PC-3 (cell line): Measurements from ENCODE around the gene SCUBE1. TPM values are rescaled to one million over a fixed set of nuclear protein-coding genes. Genes with fewer than 3 reads are reported as not detected.

Experiments used
- ATAC-seq: fragments of 200-7000 bp; cut with Tn5 transposase; 2 replicates; pipeline ENCODE4 v1.9.1; 2020; ENCODE audit warnings: mild to moderate bottlenecking, moderate library complexity
- BruUV-seq: library from RNA; stranded (reverse); fragments of 400-500 nt; replicated peaks from 2 replicates; lab custom pipeline; 2021; lab: Mats Ljungman, UMichigan
- CTCF ChIA-PET: fragments of 300-600 bp; sonication (Branson Sonifier 250); formaldehyde crosslinking; loops from one replicate; lab custom pipeline; 2022; ENCODE audit warnings: antibody characterized with exemption; lab: Charles Lee
- POLR2A ChIA-PET: fragments of 300-600 bp; sonication (Branson Sonifier 250); formaldehyde crosslinking; loops from one replicate; lab custom pipeline; 2022; ENCODE audit warnings: antibody characterized with exemption; ENCODE audit not compliant: unreplicated experiment; lab: Charles Lee
- DNase-seq: peaks from one replicate; pipeline ENCODE4 v3.0.0-alpha.2; 2015
- H2AFZ ChIP-seq: fragments of 300-600 bp; sonication (generic); 2 replicates; pipeline ENCODE4 v1.6.0; 2016; ENCODE audit warnings: antibody characterized with exemption, low read length
- H3F3A ChIP-seq: fragments of 300-600 bp; sonication (generic); one replicate; pipeline ENCODE4 v1.6.0; 2017; ENCODE audit warnings: antibody characterized with exemption, low read length, control low read depth, mild to moderate bottlenecking; ENCODE audit not compliant: unreplicated experiment
- H3K27ac ChIP-seq: fragments of 300-600 bp; sonication (generic); 2 replicates; pipeline ENCODE4 v1.5.1; 2016; ENCODE audit warnings: mild to moderate bottlenecking, low read length
- H3K27me3 ChIP-seq: fragments of 300-600 bp; sonication (generic); 2 replicates; pipeline ENCODE4 v1.6.1; 2016; ENCODE audit warnings: low read length, mixed read lengths
- H3K36me3 ChIP-seq: fragments of 300-600 bp; sonication (generic); 2 replicates; pipeline ENCODE4 v1.6.1; 2016; ENCODE audit warnings: low read depth, mixed run types, low read length, mixed read lengths
- H3K4me1 ChIP-seq: fragments of 300-600 bp; sonication (generic); 2 replicates; pipeline ENCODE4 v1.5.1; 2016; ENCODE audit warnings: low read length; ENCODE audit not compliant: insufficient read depth
- H3K4me2 ChIP-seq: fragments of 300-600 bp; sonication (generic); 2 replicates; pipeline ENCODE4 v1.6.0; 2016; ENCODE audit warnings: low read length
- H3K4me3 ChIP-seq: fragments of 300-600 bp; sonication (generic); 2 replicates; pipeline ENCODE4 v1.5.1; 2016; ENCODE audit warnings: mild to moderate bottlenecking, low read length, mixed read lengths
- H3K79me2 ChIP-seq: fragments of 300-600 bp; sonication (generic); 2 replicates; pipeline ENCODE4 v1.6.1; 2017; ENCODE audit warnings: low read length, mixed read lengths
- H3K9ac ChIP-seq: fragments of 300-600 bp; sonication (generic); 2 replicates; pipeline ENCODE4 v1.6.0; 2016; ENCODE audit warnings: mild to moderate bottlenecking, low read length
- H3K9me2 ChIP-seq: fragments of 300-600 bp; sonication (generic); replicated peaks from 2 replicates; pipeline ENCODE4 v1.6.1; 2016; ENCODE audit warnings: mixed run types, low read length, mixed read lengths
- H3K9me3 ChIP-seq: fragments of 300-600 bp; sonication (generic); 2 replicates; pipeline ENCODE4 v1.6.1; 2016; ENCODE audit warnings: low read length, mixed read lengths
- H4K20me1 ChIP-seq: fragments of 300-600 bp; sonication (generic); 2 replicates; pipeline ENCODE4 v1.6.1; 2016; ENCODE audit warnings: low read length, mixed read lengths
- CTCF ChIP-seq: fragments of 300-600 bp; sonication (generic); conservative IDR thresholded peaks from 2 replicates; pipeline ENCODE4 v1.5.1; 2017; ENCODE audit warnings: antibody characterized with exemption, low read depth, mild to moderate bottlenecking, low read length
- EZH2 ChIP-seq: fragments of 300-600 bp; sonication (generic); IDR thresholded peaks from one replicate; pipeline ENCODE4 v1.6.1; 2017; ENCODE audit warnings: antibody characterized with exemption, mild to moderate bottlenecking, low read length; ENCODE audit not compliant: unreplicated experiment
- EZH2phosphoT487 ChIP-seq: fragments of 300-600 bp; sonication (generic); IDR thresholded peaks from 2 replicates; pipeline ENCODE4 v1.6.1; 2018; ENCODE audit warnings: mild to moderate bottlenecking, antibody characterized with exemption, low read length, borderline replicate concordance
- intact Hi-C: fragments of 100-400 bp; cut with micrococcal nuclease; formaldehyde crosslinking; loops from 2 replicates; pipeline ENCODE4 v1.9.0; 2023
- total RNA-seq: library from RNA; depleted of rRNA; stranded (reverse); fragments of >200 nt; gene quantifications from 2 replicates; pipeline ENCODE4 v1.2.3, GENCODE V29; 2014

SCUBE1 gene
- total RNA-seq, 1 experiment from 2014 or later, result not detected

GRCh38 chr22:43230971-43231723, 112.0 kb downstream of the SCUBE1 start:
- Histone ChIP-seq H3K36me3 (no peaks in the 10 kb centered on the region), H3K4me2 (peak overlapping the region; percentile 55; the same call in 1 of the 2 replicates), H3K9ac (no peak overlapping the region), H3K79me2 (no peaks in the 10 kb centered on the region), H3K4me1 (no peaks in the 10 kb centered on the region), H3K27me3 (no peaks in the 10 kb centered on the region), H3K27ac (no peak overlapping the region), H3F3A (no peaks in the 10 kb centered on the region), H2AFZ (peak overlapping the region; percentile 46; the same call in 1 of the 2 replicates), H3K4me3 (no peak overlapping the region), H3K9me3 (no peaks in the 10 kb centered on the region), H4K20me1 (no peaks in the 10 kb centered on the region), H3K9me2 (no peaks in the 10 kb centered on the region)
- no peak for TF ChIP-seq EZH2phosphoT487
- peak; percentile 90 for TF ChIP-seq CTCF
- ChIA-PET CTCF (interaction anchor here (0.6 to 1.0 kb wide), 5 partner anchors 39 to 152 kb away, joined by 3 to 24 read pairs (median 4); no protein-coding TSS in a partner anchor), POLR2A (no interaction called here)
- DNase-seq (peak; percentile 76), ATAC-seq (peak; percentile 73)
- BruUV-seq, result no TSS peak
- intact Hi-C loops, result no loop called here

- Histone ChIP-seq H4K20me1 (no peaks in the 10 kb centered on the region), H3K36me3 (no peaks in the 10 kb centered on the region), H3K4me2 (no peak overlapping the region), H3K27ac (no peak overlapping the region), H3K9me3 (no peaks in the 10 kb centered on the region), H2AFZ (no peak overlapping the region), H3K9ac (no peak overlapping the region), H3K4me1 (no peaks in the 10 kb centered on the region), H3K27me3 (no peaks in the 10 kb centered on the region), H3K9me2 (no peaks in the 10 kb centered on the region), H3F3A (no peaks in the 10 kb centered on the region), H3K4me3 (no peak overlapping the region), H3K79me2 (no peaks in the 10 kb centered on the region)
- BruUV-seq, result no TSS peak
- TF ChIP-seq EZH2 (no peak), CTCF (no peak), EZH2phosphoT487 (no peak)
- POLR2A ChIA-PET, result no interaction called here
- CTCF ChIA-PET, result no interaction called here
- intact Hi-C loops, result no loop called here
- DNase-seq (no peak), ATAC-seq (no peak; the same call in 1 of the 2 replicates)
These were observed 112.6 kb downstream of the SCUBE1 start for GRCh38 chr22:43230571-43230970.

GRCh38 chr22:43228863-43229262, 114.3 kb downstream of the SCUBE1 start:
- no peaks in the 10 kb centered on the region for H3F3A ChIP-seq
- H3K9me3 ChIP-seq, result no peaks in the 10 kb centered on the region
- no peak for DNase-seq
- H3K79me2 ChIP-seq, result no peaks in the 10 kb centered on the region
- POLR2A ChIA-PET, result no interaction called here
- no peak overlapping the region for H3K9ac ChIP-seq
- CTCF ChIA-PET, result interaction anchor here (1.2 kb wide), 1 partner anchor 41 kb away, joined by 4 read pairs; no protein-coding TSS in a partner anchor
- no peak overlapping the region for H3K27ac ChIP-seq
- TF ChIP-seq EZH2, result no peak
- no peak for TF ChIP-seq EZH2phosphoT487
- TF ChIP-seq CTCF, result no peak
- no peaks in the 10 kb centered on the region for H3K4me1 ChIP-seq
- H3K4me2 ChIP-seq, result no peak overlapping the region
- no peaks in the 10 kb centered on the region for H3K27me3 ChIP-seq
- no TSS peak for BruUV-seq
- H2AFZ ChIP-seq, result no peak overlapping the region
- intact Hi-C loops, result no loop called here
- H3K36me3 ChIP-seq, result no peaks in the 10 kb centered on the region
- ATAC-seq, result no peak
- H3K4me3 ChIP-seq, result no peak overlapping the region
- H3K9me2 ChIP-seq, result no peaks in the 10 kb centered on the region
- no peaks in the 10 kb centered on the region for H4K20me1 ChIP-seq
